ENCODE measurements around the gene LYPD6B.

Gene LYPD6B

GRCh38 chr2:149080971-149081370 lies 42.5 kb downstream of the LYPD6B start:
- DNase-seq = peak; percentile 67

GRCh38 chr2:149082079-149082478 lies 43.6 kb downstream of the LYPD6B start:
- no peak for DNase-seq

GRCh38 chr2:149082735-149083134 lies 44.2 kb downstream of the LYPD6B start:
- peak; percentile 48 for DNase-seq

- DNase-seq = no peak
Measured at GRCh38 chr2:149084924-149085795, 46.7 kb downstream of the LYPD6B start.

GRCh38 chr2:149087751-149088150 lies 49.3 kb downstream of the LYPD6B start:
- DNase-seq = no peak

GRCh38 chr2:149089068-149089467 lies 50.6 kb downstream of the LYPD6B start:
- no peak for DNase-seq

- DNase-seq = no peak
Measured at GRCh38 chr2:149090706-149091105, 52.2 kb downstream of the LYPD6B start.

GRCh38 chr2:149093579-149093978 lies 55.1 kb downstream of the LYPD6B start:
- no peak for DNase-seq

- no peak for DNase-seq
Measured at GRCh38 chr2:149094217-149095015, 55.9 kb downstream of the LYPD6B start.

- DNase-seq = peak; percentile 22
Measured at GRCh38 chr2:149098701-149099100, 60.2 kb downstream of the LYPD6B start.

- no peak for DNase-seq
Measured at GRCh38 chr2:149099298-149099697, 60.8 kb downstream of the LYPD6B start.

- no peak for DNase-seq
Measured at GRCh38 chr2:149100739-149101699, 62.5 kb downstream of the LYPD6B start.

GRCh38 chr2:149101818-149102217 lies 63.3 kb downstream of the LYPD6B start:
- DNase-seq = no peak

GRCh38 chr2:149103081-149103620 lies 64.7 kb downstream of the LYPD6B start:
- DNase-seq = no peak

GRCh38 chr2:149104221-149104620 lies 65.7 kb downstream of the LYPD6B start:
- no peak for DNase-seq

GRCh38 chr2:149112068-149112467 lies 73.6 kb downstream of the LYPD6B start:
- no peak for DNase-seq

GRCh38 chr2:149112713-149113112 lies 74.2 kb downstream of the LYPD6B start:
- DNase-seq = no peak

- DNase-seq = no peak
Measured at GRCh38 chr2:149115781-149116180, 77.3 kb downstream of the LYPD6B start.

- no peak for DNase-seq
Measured at GRCh38 chr2:149119368-149119767, 80.9 kb downstream of the LYPD6B start.

GRCh38 chr2:149122516-149122915 lies 84.0 kb downstream of the LYPD6B start:
- no peak for DNase-seq

- peak; percentile 86 for DNase-seq
Measured at GRCh38 chr2:149125031-149125725, 86.7 kb downstream of the LYPD6B start.

GRCh38 chr2:149129433-149129832 lies 90.9 kb downstream of the LYPD6B start:
- no peak for DNase-seq

Data from DMS153 (cell line).